MM.1S (cell line): ENCODE results near the gene CDK11A.

Experiments used
- CTCF ChIP-seq: fragments of 300-600 bp; sonication (generic); IDR thresholded peaks from 2 replicates; pipeline ENCODE4 v1.5.1; 2016; ENCODE audit warnings: antibody characterized with exemption, low read length, mixed read lengths
- EZH2 ChIP-seq: fragments of 300-600 bp; sonication (generic); optimal IDR thresholded peaks from 2 replicates; pipeline ENCODE3; 2017; ENCODE audit warnings: low read depth, mild to moderate bottlenecking, antibody characterized with exemption, low read length, mixed read lengths

GRCh38 chr1:1671365-1672119 is 52.6 kb downstream of the CDK11A start:
- TF ChIP-seq CTCF = no peak
- no peak for TF ChIP-seq EZH2
